GM21737 (cell line): ENCODE results near the gene RMND5A.
A peak's percentile ranks its signal among the peaks of the same experiment; 100 is the strongest.
"Not testable (repeated sequence)": the region's sequence is repeated elsewhere in the genome, so short reads cannot be mapped to it uniquely, and the experiment has no call there.

Experiments used
- ATAC-seq: cut with Tn5 transposase; IDR thresholded peaks from one replicate; pipeline ENCODE4 v1.9.1; 2021; ENCODE audit warnings: mild to moderate bottlenecking, moderate library complexity; ENCODE audit not compliant: unreplicated experiment

RMND5A gene

DNA sequence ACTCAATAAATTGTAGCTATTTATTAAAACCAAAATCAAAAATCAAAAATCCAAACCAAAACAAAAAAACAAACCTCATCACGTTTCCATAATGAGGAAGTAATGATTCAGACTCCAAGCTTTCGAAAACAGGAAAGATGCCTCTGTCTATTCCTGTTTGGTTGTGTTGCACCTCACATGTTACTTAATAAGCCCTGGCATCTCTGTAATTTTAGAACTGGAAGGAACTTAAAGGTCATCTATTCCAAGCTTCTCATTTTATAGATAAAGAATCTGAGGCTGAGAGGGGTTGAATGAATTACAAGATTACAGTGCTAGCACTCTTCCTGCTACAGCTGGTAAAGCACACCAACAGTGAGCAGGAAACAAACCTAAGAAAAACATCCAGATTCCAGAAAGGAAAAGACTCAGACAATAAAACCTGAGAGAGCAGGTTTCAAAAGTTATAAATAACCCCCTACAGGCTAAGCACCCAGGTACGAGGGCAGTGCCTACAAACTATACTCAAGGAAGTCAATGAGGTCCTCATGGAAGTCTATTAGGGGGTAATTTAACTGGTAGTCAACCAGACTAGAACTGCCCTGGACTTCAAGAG is 5.4 kb upstream of the RMND5A start:
- ATAC-seq: not testable (repeated sequence)

DNA sequence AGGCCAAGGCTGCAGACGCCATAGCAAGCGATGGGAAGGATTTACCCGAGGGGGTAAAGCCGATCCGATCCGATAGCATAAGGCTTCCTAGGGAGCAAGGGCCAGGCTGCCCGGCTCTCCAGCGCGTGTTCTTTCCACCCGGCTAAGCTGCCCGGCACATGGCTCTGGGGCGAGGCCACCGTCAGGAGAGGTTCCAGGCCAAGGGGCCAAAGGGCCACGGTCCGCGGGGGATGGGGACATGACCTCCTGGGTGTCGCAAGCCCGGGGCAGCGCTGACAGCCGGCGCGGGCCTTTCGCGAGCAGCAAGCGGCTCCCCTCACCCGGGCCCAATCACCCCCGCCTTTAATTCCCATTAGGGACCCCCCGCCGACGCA is 841 bp upstream of the RMND5A start:
- not testable (repeated sequence) for ATAC-seq

DNA sequence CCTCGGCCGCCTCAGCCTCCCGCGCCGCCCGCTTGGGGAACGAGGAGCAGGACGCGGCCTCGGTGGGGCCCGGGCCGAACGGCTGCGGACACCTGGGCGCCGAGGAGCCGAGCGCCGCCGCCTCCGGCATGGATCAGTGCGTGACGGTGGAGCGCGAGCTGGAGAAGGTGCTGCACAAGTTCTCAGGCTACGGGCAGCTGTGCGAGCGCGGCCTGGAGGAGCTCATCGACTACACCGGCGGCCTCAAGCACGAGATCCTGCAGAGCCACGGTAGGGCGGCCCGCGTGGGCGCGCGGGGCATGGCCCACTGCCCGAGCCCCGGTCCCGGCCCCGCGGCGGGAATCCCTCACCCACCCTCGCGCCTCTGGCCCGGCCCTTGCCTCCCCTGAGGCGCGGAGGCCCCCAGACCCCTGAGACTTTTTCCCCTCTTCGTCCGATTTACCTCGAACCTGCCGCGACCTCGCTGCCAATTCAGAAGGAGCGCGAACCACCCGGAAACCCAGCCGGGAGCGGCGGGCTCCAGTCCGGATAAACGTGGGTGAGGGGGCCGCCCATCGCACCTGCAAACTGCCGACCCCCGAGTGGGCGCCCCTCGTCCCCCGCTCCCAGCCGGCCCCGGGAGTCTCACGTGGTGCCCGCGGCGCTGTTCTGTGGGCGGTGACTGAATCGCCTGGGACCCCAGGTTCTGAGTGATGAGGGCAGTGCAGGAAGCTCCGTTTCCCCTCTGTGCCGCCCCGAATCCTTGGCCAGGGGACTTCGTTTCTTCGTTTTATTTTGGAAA is 639 bp downstream of the RMND5A start:
- ATAC-seq: peak; percentile 21

DNA sequence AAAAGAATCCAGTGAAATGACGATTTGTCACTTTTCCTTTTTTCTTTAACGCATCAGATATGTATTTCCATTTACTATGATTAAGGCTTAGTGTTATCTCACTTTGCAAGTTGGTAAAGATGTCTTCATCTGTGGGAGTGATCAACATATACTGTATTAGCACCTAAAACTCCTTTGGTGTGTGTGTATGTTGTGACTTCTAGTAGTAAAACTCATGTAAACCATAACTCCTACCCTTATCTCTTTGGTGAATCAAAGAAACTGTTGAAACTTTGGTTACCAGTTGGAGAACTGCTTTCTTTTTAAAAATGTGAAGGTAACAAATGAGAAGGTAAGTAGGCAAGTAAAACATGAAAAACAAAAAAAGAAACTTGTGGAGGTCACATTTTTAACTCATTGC is 5.6 kb downstream of the RMND5A start:
- not testable (repeated sequence) for ATAC-seq

DNA sequence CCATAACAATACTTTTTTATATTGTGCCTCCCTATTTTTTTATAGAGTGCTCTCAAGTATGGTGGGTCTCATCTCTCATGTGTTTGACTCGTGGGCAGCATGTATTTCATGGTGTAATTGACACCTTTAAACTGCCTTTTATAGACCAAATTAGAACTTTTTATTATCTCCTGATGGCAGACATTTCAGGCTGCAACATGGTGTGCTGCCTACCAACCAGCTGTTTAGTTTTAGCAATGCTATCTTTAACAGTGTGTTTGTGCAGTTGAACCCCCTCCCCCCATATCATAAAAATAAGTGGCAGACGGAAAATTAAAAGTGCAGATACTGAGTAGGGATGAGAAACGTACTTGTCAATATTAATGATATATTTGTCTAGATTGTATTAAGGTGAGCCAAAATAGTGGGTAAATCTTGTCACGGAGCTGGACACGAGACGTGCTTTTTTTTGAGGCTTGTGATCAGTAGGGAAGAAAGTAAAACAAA is 12.0 kb downstream of the RMND5A start:
- ATAC-seq: not testable (repeated sequence)

DNA sequence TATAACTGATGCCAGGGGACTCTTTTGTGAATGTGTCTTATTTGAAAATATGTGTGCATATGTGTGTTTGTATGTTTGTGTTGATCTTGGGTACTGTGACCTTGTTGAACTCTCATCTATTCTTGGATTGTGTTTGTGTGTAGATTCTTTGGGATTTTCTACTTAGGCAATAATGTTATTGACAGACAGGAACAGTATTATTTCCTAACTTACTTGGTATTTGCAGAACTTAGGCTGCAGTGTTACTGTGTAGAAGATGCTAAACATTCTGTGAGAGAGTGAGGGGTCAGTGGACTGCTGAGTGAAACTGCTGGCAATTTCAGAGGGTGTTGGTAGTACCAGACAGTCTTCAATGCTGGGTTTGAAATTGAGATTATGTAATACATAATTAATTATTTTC is 12.7 kb downstream of the RMND5A start:
- ATAC-seq: not testable (repeated sequence)

DNA sequence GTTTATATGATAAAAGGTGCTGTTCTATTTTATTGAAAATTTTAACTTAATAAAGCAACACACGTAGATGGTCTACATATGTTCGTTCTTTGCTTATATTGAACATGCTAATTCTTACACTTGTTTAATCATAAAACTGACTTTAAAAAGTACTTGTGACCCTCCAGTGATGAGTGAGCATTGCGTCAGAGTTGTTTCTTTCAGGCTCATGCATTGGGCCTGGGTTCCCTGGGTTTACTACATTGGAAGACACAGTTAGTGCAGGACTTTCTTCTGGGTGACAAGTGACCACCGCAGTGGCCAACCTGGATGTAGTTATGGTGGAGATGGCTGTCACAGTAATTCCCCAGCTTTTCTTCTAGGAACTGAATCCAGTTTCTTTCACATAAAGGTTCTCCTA is 13.4 kb downstream of the RMND5A start:
- not testable (repeated sequence) for ATAC-seq

DNA sequence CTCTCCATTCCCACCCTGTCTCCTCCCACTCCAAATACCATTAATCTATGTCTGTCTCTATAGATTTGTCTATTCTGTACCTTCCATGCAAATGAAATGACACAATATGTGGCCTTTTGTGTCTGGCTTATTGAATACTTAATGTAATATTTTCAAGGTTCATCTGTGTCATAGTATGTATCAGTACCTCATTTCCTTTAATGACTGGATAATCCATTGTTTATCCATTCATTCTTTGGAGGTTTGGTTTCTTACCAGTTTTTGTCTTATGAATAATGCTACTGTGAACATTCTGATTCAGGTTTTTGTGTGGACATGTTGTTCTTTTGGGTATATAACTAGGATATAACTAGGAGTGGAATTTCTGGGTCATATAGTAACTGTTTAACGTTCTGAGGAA is 14.8 kb downstream of the RMND5A start:
- not testable (repeated sequence) for ATAC-seq

DNA sequence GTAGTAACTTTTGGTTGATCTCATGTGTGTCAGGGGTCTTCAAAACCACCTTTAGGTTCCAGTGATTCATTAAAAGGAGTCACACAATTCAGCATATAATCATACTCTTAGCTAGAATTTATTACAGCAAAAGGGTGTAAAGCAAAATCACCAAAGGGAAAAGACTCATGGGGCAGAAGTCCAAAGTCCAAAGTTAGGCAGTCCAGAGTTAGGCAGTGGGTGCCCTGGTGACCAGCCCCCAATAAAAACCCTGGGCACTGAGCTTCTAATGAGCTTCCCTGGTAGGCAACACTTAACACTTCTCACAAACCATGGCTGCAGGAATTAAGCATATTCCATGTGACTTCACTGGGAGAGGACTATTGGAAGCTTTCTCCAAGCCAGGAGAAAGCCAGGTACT is 19.4 kb downstream of the RMND5A start:
- not testable (repeated sequence) for ATAC-seq

DNA sequence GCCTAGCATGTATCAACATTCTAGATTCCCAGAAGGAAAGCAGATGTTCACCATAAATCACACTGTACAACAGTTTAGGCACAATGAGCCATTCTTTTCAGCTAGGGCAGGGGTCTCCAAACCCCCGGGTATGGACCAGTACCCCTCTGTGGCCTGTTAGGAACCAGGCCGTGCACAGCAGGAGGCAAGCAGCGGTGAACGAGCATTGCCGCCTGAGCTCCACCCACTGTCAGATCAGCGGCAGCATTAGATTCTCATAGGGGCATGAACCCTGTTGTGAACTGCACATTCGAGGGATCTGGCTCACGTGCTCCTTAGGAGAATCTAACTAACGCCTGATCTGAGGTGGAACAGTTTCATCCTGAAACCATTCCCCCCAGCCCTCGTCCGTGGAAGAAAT is 19.8 kb downstream of the RMND5A start:
- not testable (repeated sequence) for ATAC-seq

DNA sequence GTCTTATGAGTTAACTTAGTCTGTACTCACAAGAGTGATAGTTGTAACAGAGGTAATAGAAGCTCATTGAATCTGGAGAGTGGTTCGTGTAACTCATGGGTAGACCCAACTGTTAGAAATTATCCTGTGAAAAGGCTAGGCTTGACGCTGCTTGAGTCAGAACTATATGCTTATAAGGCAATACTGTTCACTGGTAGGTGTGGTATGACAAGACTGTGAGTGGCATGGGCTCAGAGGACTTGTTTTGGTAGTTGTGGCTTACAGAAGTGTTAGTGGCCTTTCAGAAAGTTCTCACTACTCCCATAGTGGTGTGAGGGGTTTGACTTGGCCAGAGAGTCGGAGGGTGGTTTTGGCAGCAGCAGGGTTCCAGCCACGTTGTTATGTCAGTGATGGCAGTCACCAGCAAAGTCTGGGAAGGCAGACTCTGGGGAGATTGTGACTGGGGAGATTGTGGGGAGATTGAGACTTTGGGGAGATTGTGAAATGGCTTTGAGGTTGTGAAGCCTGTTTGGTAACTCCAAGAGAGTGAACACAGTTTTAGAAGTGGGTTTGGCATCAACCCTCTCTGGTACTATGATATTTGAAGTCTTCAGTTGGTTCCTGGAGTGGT is 21.9 kb downstream of the RMND5A start:
- not testable (repeated sequence) for ATAC-seq

DNA sequence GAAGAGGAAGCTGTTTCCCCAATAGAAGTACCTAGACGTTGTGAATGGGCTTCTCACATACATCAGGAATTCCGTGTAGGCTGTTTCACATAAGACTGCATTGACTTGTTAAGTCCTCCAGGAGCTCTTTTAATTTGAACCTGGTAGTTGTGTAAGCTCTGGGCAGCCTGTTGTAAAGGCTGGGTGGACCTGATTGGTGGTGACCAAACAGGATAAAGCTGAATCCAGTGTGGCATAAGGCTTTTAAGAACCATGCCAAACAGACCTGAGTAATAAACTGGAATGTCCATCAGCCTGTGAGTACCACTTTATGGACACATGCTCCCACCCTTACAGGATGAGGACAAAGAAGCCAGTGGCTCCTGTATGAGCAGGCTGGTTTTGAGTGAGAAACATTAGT is 24.1 kb downstream of the RMND5A start:
- no peak for ATAC-seq

DNA sequence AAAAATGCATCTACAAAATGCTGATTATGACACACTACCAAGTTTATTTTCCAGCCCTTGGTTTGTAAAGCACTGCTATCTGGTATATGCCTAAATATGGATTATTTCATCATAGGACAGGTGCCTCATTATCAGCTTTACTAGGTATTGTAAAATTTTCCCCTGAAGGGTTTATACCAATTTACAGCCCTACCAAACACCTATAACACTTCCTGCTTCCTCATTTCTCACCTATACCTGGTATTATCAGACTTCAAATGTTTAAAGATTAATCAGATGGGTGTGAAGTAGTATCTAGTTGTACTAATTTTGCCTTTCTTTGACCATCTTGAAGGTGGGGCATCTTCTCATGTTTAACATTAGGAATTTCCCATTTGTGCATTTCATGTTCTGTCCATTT is 26.8 kb downstream of the RMND5A start:
- no peak for ATAC-seq

DNA sequence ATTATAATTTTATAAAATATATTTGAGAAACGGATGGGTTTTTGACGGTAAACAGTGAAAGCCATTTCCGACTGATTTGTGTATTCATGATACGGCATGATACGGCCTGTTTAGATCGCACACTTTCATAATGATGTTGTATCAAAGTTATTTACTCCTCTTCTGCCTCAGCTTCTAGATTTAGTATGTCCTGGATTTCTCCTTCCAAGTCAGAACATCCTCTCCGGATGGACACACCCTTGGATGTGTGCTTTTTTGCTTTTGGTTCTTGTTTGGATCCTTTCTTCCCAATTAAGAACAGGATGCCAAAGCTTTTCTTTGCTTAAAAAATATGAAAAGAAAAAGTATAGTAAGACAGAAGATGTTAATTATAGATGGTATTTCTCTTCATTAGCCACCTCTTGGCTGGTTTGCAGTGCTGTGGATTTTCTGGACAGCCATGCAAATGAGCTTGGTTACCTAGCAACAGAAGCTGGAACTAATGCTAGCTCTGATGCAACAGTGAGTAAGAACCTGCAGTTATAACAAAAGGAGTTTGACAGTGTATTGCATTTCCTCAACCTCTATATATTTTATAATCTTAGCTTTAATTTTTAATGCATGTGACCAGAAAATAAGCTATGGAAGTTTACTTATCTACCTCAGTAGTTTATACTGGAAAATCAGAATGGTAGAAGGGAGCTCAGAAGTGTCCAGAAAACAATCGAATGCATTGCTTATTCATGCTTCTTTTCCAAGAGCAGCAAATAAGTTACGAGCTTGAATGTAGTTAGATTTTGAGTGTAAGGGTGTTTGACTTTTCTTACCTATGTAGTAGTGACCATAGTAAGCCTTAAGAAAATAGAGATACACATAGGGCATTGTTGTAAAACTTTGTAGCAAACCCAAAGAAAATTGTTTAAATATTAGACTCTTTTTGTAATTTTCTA is 27.9 kb downstream of the RMND5A start:
- ATAC-seq: no peak

DNA sequence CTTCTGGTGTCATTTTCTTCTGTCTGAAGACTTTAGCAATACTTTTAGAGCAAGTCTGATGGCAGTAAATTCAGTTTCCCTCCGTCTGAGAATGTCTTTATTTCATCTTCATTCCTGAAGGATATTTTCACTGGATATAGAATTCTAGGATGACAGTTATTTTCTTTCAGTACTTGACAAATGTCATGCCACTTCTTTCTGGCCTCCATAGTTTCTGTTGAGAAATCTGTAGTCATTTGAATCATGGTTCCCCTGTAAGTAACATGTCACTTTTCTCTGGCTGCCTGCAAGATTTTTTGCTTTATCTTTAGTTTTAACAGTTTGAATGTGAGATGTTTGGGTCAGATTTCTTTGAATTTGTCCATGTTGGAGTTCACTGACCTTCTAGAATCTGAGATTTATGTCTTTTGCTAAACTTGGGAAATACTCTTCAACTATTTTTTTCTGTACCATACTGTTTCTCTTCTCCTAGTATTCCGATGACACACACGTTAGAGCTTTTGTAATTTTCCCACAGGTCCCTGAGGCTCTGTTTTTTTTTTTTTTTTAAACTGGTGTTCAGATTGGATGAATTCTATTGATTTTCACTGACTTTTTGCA is 30.2 kb downstream of the RMND5A start:
- ATAC-seq: no peak

DNA sequence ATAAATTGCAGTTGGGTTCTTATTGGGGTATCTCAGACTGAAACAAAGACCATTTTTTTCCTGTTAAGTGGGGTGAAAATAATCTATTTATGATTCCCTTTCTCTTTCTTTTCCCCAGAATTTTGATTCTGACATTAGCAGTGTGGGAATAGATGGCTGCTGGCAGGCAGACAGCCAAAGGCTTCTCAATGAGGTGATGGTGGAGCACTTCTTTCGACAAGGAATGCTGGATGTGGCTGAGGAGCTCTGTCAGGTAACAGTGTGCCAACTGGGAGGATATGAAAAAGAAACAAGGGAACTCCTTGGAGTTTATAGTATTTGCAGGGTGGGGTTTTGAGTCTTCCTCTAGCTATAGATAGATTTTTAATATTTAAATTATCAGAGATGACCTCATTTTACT is 31.7 kb downstream of the RMND5A start:
- ATAC-seq: no peak

DNA sequence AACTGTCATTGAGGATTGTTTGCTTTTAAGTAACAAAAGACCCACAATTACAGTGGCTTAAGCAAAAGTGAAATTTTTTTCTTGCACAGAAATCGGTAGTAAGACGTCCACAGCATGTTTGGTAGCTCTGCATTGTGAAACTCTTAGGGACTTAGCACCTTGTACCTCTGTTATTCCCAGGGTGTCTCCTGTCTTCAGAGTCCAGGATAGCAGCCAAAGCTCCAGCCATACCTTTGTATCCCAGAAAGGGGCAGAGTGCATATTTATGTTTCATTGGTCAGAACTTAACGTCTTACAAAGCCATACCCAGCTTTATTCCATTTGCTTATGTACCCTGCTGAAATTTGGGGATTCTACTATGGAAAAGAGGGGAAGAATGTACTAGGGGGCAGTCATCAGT is 32.8 kb downstream of the RMND5A start:
- no peak for ATAC-seq

DNA sequence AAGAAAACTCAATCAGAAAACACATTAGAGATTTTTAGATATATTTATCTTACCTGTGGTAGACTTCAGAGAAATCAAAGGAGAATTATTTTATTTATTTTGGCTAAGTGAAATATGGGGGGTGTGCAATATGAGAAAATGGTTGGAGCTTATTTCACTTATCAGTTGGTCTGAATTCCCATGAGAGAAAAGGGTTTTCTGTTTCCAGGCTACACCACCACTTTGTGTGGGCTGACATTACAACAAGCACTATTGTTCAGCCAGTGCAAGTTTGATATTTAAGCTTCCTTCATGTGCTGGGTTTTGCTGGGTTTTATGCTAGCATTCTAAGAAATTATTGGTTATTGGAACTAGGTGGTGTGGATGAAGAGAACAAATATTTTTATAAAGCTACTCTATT is 33.5 kb downstream of the RMND5A start:
- ATAC-seq: no peak

DNA sequence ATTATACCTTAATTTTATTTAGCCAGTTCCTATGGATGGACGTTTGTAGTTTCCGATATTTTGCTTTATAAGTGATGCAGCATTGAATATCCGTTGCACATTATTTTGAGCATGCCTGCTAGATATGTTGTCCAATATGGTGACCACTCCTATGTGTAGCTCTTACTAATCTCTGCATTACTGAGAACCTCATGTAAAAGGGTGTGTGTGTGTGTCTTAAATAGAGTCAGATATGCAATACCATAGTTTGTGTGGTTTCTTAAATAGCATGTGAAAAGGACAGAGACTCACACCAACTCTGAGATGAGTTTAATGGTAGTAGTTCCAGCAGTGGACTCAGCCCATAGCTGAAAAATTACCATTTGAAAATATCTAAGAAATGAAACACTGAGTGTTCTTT is 38.3 kb downstream of the RMND5A start:
- no peak for ATAC-seq

DNA sequence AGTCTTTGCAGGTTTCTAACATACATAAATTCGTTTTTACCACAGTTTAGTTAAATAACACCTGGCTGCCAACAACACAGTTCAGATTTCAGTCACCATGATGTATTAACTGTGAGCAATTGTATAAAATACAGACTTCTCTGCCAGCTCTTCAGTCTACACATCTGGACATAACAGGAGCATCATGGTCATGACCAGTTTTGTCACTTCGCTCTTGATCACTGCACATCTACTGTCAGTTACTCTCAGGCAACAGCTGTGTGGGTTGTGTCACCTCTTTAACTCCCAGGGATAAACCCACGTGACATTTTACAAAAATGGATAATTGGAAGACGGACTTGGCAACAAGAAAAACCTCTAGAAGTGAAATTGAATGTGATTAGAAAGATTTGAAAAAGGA is 40.3 kb downstream of the RMND5A start:
- no peak for ATAC-seq
